GM12801 (cell line): Measurements from ENCODE around the gene INPP5A.

ENCODE experiments used
- TF ChIP-seq, protein P1 (sequence below): IDR thresholded peaks from one replicate; pipeline ENCODE4 v1.5.1; 2011; ENCODE audit warnings: control low read depth; ENCODE audit not compliant: insufficient read length; ENCODE audit errors: extremely low read depth

The INPP5A gene

DNA sequence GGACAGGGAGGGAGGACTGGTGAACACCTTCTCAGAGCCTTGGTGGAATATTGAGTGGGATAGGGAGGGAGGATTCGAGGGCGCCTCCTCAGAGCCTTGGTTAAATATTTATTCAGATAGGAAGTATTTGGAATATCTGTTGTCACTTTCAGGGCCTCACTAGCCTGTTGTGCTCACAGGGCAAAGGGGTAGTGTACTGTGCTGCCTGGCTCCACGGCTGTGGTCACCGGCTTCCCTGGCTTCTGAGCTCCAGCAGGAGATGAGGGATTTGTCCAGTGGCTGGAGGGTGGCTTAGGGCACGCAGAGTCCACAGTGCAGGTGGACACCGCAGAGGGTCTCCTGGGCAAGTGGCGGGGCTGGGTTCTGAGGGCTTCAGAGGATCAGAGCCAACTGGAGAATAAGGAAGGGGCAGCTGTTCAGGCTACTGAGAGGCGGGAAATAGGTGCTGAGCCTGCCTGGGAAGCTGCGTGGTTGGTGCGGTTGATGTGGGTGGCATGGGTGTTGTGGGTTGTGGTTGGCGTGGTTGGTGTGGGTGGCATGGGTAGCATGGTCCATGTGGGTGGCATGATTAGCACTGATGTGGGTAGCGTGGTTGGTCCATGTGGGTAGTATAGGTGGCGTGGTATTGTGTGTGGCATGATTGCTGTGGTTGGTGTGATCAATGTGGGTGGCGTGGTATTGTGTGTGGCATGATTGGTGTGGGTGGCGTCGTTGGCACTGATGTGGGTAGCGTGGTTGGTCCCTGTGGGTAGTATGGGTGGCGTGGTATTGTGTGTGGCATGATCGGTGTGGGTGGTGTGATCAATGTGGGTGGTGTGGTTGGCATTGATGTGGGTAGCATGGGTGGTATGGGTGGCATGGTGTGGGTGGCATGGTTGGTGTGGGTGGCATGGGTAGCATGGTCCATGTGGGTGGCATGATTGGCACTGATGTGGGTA, 16.7 kb downstream of the INPP5A start:
- TF ChIP-seq, protein P1, sequence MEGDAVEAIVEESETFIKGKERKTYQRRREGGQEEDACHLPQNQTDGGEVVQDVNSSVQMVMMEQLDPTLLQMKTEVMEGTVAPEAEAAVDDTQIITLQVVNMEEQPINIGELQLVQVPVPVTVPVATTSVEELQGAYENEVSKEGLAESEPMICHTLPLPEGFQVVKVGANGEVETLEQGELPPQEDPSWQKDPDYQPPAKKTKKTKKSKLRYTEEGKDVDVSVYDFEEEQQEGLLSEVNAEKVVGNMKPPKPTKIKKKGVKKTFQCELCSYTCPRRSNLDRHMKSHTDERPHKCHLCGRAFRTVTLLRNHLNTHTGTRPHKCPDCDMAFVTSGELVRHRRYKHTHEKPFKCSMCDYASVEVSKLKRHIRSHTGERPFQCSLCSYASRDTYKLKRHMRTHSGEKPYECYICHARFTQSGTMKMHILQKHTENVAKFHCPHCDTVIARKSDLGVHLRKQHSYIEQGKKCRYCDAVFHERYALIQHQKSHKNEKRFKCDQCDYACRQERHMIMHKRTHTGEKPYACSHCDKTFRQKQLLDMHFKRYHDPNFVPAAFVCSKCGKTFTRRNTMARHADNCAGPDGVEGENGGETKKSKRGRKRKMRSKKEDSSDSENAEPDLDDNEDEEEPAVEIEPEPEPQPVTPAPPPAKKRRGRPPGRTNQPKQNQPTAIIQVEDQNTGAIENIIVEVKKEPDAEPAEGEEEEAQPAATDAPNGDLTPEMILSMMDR, result no peak

DNA sequence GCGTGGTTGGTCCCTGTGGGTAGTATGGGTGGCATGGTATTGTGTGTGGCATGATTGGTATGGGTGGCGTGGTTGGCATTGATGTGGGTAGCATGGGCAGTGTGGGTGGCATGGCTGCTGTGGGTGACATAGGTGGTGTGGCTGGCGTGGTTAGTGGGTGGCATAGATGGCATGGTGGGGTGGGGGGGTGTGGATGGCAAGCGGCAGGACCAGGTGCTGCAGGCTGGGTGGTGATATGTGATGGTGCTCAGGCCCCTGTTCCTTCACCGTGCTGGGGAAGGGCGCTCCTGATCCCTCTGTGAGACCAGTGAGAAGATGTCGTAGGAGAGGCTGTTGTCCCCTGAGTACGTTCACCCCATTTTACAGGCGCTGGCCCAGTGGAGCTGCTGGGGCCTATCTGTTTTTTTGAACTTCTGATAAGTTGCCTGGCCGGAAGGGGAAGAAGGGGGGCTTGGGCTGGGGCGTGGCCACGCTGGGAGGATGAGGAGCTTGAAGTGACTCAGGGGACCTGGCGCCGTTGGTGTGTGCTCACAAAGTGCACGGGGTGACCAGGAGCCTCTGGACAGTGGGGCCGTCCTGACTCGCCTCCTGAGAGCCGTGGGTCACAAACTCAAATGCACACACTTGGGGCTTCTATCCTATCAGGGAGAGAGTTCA, 17.5 kb downstream of the INPP5A start:
- TF ChIP-seq, protein P1, result no peak

DNA sequence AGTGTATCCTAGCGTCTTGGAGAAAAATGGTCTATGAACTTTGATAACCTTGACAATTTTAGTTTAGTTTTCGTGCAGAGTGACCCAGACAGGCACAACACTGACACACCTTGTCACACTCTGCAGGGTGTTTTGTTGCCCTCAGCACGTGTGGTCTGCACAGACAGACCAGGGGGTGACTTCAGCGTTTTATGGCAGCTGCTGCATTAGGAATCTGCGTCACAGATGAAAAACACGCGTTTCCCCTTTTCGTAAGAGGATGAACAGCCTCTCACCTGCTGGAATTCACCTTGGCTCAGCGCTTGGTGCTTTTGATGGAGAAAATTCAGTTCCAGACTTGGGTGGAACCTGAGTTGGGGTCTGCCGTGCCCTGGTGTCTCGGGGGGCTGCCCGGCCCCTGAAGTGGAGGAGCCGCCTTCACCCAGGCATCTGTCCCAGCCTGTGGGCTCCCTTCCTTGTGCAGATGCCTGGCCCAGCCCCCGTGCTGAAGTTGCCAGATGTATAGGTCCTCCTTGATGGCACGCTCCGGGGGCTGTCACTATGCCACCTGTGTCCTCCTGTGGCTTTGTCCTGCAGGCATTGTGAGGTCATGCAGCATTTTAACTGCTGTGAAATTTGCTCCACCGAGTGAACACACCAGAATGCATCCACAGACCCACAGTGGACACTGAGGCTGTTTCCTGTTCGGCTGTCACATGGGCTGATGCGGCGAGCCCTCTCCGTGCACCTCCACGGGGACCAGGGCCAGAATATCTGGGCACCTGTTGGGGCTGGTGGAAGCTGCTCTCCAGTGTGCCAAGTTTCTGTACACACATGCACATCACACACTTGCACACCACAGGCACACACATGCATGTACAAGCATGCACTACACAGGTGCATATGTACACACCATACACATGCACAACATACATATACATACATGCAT, 18.3 kb downstream of the INPP5A start:
- TF ChIP-seq, protein P1, result no peak

GRCh38 chr10:132556994-132557441, 19.4 kb downstream of the INPP5A start:
- TF ChIP-seq, protein P1, result no peak

DNA sequence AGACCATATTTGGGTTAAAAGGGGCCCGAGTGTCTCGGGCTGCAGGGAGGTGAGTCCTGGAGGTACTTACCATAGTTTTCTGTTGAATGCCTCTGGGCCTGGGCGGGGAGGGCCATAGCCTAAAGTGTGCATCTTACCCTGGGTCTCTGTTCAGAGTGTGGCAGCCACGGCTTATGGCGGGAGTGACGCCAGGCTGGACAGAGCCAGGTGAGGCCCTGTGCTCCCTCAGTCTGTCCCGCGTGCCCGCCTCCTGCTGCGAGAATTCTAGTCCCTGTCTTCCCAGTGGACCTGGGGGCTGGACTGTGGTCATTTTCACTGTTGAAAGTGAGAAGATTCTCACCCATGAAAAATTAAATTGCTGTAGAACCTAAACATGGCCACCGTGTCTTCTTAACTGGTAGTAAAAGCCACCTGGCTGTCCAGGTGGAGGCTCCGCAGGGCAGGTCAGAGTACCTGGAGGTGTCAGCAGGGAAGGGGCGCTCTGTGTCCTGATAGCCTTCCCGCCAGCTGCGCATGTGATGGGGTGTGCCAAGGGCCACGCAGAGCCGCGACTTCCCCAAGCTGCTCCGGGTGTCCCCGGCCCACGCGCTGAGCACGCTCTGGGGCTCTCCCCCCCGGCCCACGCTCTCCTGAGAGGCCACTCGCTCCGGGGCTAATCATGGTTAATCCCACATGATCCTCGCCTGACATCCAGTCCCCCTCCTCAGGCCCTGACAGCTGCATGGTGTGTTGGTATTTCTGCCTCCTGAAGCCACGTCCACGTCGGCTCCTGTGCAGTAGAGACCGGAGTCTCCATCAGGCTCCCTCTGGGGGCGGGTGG, 20.3 kb downstream of the INPP5A start:
- TF ChIP-seq, protein P1, result no peak

DNA sequence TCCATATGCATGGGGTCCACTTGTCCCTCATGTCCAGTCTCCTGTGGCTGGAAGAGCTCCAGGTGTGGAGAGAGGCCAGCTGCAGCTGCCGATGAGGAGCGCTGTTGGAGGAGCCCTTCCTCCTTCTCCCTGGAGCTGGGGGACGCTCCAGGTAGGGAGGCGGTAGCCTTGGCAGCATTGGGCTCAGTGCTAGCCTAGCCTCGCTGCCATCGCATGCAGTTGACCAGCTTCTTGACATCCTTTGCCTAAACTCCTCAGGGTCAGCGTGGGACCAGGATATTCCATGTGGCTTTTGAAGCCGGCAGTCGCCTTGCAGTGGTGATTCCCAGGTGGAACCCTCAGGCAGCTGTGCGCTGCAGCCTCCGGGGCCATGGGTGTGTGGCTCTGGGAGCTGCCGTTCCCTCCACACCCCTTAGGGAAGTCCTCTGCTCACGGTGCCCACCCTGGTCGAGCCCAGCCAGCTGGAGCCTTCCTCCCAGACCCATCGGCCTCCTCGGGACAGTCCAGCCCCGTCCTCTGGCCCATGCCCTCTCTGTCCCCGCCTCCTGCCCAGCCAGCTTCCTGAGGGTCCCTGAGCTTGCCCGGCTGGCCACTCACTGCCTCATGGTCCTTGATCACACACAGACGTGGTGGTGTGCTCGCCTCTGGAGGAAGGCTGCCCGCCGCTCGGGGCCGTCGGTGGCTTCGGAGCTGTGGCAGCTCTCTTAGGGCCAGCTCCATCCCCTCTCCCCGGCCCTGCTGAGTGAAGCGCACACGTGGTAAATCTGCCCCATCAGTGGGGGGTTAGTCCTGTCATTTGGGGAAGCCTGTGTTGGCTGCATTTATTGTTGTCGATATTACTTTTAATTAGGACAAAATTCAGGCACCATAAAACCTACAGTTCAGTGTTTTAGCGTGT, 21.2 kb downstream of the INPP5A start:
- TF ChIP-seq, protein P1, result no peak
